NCI-H2227 (cell line): ENCODE results near the gene GCK.

Experiments
- DNase-seq: peaks from one replicate; lab custom pipeline; 2025; ENCODE audit not compliant: unreplicated experiment; lab: John Stamatoyannopoulos, UW

Gene GCK

GRCh38 chr7:44156453-44157010 lies 32.7 kb downstream of the GCK start:
- DNase-seq, result no peak

- DNase-seq, result no peak
These were observed 33.8 kb downstream of the GCK start for GRCh38 chr7:44155191-44156185.

DNA sequence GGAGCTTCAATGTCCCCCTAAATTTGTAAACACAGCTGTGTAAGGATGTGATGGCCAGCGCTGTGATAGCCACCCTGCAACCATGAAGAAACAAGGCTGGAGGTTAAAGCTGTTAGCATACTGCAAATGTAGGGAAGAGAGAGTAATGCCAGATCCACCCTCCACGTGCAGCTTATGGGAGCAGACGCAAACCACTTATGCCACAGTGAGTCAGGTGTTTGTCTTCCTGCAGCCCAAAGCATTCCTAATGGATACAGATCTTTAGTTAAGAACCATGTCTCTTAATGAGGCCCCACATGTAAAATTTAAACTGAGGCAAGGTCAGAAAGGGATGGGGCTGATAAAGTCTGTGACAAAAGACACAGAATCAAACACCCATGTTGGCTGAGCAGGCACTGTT lies 34.5 kb downstream of the GCK start:
- DNase-seq, result no peak

DNA sequence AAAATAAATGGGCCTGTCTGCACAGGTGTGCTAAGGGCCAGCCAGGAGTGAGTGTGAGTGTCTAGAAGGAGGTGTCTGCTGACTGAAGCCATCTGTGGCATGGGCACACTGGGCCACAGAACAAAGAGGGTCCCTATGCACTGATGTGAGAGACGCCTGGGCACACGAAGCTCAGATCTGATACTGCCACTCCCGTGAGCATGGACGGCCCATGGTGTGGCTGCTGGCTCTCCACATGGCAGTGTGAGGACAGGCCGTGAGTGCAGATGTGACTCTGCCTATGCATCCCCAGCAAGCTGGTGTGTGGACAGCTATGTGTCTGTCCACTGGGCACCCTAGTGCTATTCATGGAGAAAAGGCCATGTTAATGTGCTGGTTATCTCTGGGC lies 35.3 kb downstream of the GCK start:
- no peak for DNase-seq

- no peak for DNase-seq
These were observed 36.0 kb downstream of the GCK start for GRCh38 chr7:44152971-44153947.

GRCh38 chr7:44151956-44152355 lies 37.3 kb downstream of the GCK start:
- no peak for DNase-seq

DNA sequence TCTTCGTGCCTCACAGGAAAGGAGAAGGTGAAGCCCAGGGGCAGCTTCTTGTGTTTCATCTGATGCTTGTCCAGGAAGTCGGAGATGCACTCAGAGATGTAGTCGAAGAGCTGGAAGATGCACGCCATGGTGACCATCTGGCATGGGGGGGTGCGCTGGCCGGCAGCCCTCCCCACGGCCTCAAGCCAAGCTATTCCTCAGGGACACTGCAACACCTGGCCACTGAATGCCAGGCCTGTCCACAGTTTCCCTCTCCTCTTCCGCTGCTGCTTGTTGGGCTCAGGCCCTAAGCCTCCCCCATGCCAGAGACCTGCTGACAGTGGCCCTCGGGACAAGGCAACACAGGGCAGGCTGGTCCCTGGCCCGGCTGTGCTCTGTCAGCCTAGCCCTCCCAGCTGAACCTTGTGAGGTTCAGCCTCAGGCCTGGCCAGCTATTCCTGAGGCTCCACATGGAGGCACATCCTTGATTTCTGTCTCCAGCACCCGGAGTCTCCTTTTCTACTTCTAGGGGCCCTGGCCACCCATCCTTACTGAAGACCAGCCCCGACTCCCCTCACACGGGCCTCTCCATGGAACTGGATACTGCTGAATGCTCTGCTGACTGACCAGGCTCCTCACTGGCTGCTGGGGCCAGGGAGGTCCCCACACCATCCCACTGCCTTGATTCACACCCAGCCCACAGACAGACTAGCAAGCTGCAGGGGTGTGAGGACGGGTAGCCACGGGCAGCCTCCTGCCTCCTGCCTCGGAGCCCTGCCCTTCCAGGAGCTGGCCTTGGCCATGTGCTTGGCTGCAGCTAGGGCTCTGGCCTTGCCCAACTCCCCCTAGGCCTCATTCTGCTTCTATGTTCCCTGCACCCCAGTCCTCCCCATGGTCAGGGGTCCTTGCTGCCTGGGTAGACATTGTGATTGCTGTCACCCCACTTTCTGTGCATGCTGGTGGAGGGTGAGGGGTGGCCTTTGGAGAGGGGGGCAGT lies 38.0 kb downstream of the GCK start:
- DNase-seq, result no peak

DNA sequence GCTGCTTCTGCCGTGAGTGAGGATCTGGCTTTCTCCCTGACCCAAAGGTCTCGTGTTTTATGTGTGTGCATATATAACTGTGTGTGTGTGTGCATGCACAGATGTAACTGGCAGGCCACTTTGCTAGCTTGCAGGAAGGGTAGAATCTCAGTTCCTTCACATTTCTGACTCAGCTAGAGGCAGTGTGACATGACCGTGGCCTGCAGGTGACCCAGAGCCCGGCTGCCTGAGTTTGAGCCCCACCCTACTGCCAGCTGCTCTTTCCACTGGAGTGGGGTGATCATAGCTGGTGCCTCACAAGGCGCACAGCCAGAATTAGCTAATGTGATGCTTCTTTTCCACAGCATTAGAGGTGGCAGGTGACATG lies 38.8 kb downstream of the GCK start:
- DNase-seq, result no peak

GRCh38 chr7:44149571-44150465 lies 39.4 kb downstream of the GCK start:
- DNase-seq, result no peak

- no peak for DNase-seq
These were observed 40.2 kb downstream of the GCK start for GRCh38 chr7:44148961-44149536.

DNA sequence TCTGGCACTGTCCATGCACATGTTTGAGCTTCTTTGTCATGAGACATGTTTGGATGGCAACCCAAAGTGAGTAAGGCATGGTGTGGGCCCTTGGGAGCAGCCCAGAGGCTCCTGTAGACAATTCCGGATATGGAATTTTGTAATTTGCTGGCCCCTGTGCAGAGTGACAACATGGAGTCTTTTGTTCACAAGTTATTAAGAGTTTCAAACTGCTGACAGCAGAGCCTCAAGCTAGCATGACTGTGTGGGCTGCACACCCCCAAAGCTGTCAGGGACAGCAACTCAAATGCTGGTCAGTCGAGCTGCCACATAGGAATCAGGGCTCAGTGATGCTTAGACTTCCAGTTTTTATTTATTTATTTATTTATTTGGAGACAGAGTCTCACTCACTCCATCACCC lies 41.1 kb downstream of the GCK start:
- no peak for DNase-seq

- no peak for DNase-seq
These were observed 41.9 kb downstream of the GCK start for GRCh38 chr7:44147026-44147991.

DNA sequence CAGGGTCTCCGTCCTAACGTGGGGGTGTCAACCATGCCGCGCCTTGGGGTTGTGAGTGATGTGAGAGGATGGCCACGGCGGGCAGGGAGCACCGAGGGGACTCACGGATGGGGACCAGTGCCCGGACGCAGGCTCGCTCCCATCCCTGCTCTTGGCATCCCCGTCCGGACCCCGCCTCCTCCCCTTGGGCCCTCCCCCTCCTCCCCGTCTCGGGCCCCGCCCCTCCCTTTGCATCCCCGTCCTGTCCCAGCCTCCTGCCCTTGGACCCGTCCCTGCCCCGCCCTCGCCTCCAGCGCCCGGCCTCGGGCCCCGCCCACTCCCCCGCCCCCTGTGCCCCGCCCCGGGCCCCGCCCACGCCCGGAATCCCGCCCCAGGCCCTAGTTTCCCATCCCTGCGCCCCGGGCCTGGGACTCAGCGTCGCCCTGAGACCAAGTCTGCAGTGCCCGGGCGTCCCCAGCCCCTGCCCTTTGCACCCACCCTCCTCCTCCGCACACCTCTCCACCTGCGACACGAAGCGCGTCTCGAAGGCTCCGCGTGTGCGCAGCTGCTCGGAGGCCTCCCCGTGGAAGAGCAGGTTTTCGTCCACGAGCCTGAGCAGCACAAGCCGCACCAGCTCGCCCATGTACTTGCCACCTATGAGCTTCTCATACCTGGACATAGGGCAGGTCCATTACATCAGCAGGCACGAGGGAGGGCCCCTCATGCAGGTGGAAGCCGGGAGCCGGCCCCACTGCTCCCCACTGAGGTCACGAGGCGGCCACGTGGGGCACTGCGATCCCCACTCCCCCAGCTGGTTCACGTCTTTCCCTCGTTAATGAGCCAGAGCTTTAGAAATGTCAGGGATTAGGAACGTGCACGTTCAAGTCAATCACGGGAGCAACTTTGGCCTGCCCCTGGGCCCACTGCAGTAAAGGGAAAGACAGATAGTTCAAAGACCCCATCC lies 43.0 kb downstream of the GCK start:
- no peak for DNase-seq

- no peak for DNase-seq
These were observed 43.7 kb downstream of the GCK start for GRCh38 chr7:44145479-44145968.

DNA sequence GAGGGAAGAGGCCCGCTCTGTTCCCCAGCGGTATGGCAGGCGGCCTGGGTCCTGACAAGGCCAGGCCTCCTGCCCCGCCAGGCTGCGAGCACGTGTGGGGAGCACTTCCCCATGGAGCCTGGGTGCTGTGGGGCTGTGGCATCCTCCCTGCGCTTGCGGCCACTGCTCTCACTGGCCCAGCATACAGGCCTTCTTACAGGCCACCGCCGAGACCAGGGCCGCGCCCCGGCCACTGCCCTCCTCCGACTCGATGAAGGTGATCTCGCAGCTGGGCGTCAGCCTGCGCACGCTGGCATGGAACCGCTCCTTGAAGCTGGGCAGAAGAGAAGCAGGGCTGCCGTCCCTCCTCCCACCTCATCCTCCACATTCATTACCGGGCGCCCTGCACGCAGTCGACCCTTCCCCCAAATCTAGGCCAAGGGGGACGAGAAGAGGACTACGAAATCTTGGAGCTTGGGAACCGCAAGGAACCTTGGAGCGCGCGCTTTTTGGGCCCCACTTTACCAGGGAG lies 44.2 kb downstream of the GCK start:
- DNase-seq, result no peak

DNA sequence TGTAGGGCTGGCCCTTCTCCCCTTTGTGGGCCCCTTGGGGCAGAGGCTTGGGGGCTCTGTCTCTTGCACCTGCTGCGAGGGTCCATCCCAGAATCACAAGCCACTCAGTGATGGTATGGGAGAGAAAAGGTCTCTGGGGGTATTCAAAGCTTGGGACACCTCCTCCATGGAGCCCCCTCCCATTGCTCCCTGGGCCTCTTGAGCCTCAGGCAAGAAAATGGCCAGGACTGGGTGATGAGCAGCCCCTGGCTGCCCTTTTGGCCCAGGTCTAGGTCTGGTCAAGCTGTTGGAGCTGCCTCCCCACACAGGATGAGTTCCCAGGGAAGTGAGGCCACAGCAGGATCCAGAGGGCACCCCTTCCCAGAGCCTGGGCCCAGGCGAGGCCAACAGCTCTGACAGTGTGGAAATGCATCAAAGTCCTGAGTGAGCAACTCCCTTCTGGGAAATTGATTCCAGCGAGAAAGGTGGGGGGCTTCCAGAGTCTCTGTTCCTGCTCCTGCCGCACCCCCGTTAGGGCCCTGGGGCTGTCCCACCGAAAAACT lies 44.7 kb downstream of the GCK start:
- no peak for DNase-seq
